ENCODE results near the gene DNAJC8. TPM values are rescaled to one million over a fixed set of nuclear protein-coding genes. Genes with fewer than 3 reads are reported as not detected.

Gene DNAJC8
- polyA plus RNA-seq, 3 donors, result 30.6 to 118 (median 113) TPM

DNA sequence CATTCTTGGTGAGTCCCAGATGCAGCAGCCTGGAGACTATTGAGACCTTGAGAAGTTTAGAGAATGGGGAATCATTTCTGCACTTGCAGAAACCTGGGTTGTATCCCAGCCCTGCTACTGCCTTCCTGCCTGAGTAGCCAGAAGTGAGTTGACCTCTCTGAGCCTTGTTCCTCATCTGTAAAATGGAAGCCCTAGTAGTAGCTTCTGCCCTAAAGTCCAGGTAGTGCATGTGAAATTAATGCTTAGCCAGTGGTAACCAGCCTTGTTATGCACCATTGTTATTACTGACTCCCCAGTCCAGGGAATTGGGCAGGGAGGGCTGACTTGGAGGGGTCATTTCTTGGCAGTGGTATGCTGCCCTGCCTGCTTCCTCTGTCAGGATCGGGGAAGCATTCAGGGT lies 32.1 kb upstream of the DNAJC8 start:
- intact Hi-C loops (cut with micrococcal nuclease), result no loop called here
- Mint-ChIP-seq H3K27ac (no peak overlapping the region), H3K9me3 (peaks cover 0 to 2% (median 0%) of the 10 kb centered on the region in 7 donors), H3K36me3 (peaks cover 10 to 12% of the 10 kb centered on the region in 2 donors), H3K4me1 (peaks cover 22% of the 10 kb centered on the region), H3K4me3 (no peak overlapping the region), H3K27me3 (ENCODE audit: low read depth in 3 of 3) (peaks cover 13 to 20% (median 14%) of the 10 kb centered on the region in 3 donors)
- Histone ChIP-seq H4K20me1 (ENCODE audit: insufficient read depth, low read length) (peaks cover 66% of the 10 kb centered on the region), H3K4me3 (replicated peaks in 1 of 3; ENCODE audit: low read depth in 2 of 3, low read length in 3 of 3) (no peak overlapping the region), H3K9ac (ENCODE audit: insufficient read depth, low read length, poor library complexity, severe bottlenecking) (no peak overlapping the region), H3K27ac (ENCODE audit: low read depth in 1 of 2, low read length in 2 of 2) (no peak overlapping the region), H3K27me3 (ENCODE audit: control insufficient read depth in 2 of 2, insufficient read depth in 2 of 2, low read length in 2 of 2) (peaks cover 2 to 14% of the 10 kb centered on the region in 2 donors), H2AFZ (ENCODE audit: insufficient read depth, low read depth, low read length, poor library complexity, severe bottlenecking) (no peak overlapping the region), H3K4me1 (ENCODE audit: control insufficient read depth in 1 of 2, insufficient read depth in 2 of 2, low read length in 2 of 2) (peaks cover 13% of the 10 kb centered on the region in 2 donors), H3K4me2 (replicated peaks; ENCODE audit: extremely low read depth, low read length, poor library complexity, severe bottlenecking) (no peak overlapping the region), H3K9me3 (replicated peaks in 1 of 2; ENCODE audit: control insufficient read depth in 1 of 2, insufficient read depth in 1 of 2, low read length in 2 of 2) (no peaks in the 10 kb centered on the region), H3K36me3 (replicated peaks in 1 of 2; ENCODE audit: control insufficient read depth in 1 of 2, insufficient read depth in 2 of 2, low read length in 2 of 2) (no peaks in the 10 kb centered on the region), H3K79me2 (ENCODE audit: insufficient read depth, low read length) (peaks cover 26% of the 10 kb centered on the region)
- DNase-seq, result no peak
- 100% methylated on average over 1 of the region's 1 CpG for WGBS (ENCODE audit: insufficient coverage)
- TF ChIP-seq, protein P1, sequence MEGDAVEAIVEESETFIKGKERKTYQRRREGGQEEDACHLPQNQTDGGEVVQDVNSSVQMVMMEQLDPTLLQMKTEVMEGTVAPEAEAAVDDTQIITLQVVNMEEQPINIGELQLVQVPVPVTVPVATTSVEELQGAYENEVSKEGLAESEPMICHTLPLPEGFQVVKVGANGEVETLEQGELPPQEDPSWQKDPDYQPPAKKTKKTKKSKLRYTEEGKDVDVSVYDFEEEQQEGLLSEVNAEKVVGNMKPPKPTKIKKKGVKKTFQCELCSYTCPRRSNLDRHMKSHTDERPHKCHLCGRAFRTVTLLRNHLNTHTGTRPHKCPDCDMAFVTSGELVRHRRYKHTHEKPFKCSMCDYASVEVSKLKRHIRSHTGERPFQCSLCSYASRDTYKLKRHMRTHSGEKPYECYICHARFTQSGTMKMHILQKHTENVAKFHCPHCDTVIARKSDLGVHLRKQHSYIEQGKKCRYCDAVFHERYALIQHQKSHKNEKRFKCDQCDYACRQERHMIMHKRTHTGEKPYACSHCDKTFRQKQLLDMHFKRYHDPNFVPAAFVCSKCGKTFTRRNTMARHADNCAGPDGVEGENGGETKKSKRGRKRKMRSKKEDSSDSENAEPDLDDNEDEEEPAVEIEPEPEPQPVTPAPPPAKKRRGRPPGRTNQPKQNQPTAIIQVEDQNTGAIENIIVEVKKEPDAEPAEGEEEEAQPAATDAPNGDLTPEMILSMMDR (IDR thresholded peaks at IDR 0.05), result no peak

DNA sequence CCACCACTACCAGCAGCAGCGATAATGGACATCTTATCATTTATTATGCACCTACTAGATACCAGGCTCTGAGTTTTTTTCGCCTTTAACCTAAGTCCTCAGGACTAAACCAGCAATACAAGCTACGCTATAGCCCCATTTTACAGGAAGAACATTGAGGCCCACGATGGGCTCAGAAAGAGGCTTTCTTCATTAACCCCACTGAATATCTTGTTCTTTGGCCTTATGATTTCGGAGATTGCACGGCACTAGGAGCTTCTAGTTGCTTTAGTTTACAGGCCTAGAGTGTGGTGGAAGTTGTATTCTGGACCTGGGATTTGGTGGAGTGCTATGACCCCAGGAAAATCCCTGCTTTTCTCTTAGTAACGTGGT lies 28.0 kb upstream of the DNAJC8 start:
- peaks cover 23 to 24% of the 10 kb centered on the region in 2 donors for H3K4me1 ChIP-seq (ENCODE audit: control insufficient read depth in 1 of 2, insufficient read depth in 2 of 2, low read length in 2 of 2)
- H3K4me2 ChIP-seq (replicated peaks; ENCODE audit: extremely low read depth, low read length, poor library complexity, severe bottlenecking), result peak overlapping the region; percentile 90
- H3K4me1 Mint-ChIP-seq, result peaks cover 26% of the 10 kb centered on the region
- peaks cover 36% of the 10 kb centered on the region for H4K20me1 ChIP-seq (ENCODE audit: insufficient read depth, low read length)
- no peaks in the 10 kb centered on the region for H3K9me3 ChIP-seq (replicated peaks in 1 of 2; ENCODE audit: control insufficient read depth in 1 of 2, insufficient read depth in 1 of 2, low read length in 2 of 2)
- peaks cover 5 to 12% of the 10 kb centered on the region in 2 donors for H3K36me3 Mint-ChIP-seq
- peak overlapping the region in 2 of 3 experiments; percentile 84 to 96 for H3K4me3 ChIP-seq (replicated peaks in 1 of 3; ENCODE audit: low read depth in 2 of 3, low read length in 3 of 3)
- H3K79me2 ChIP-seq (ENCODE audit: insufficient read depth, low read length), result peaks cover 30% of the 10 kb centered on the region
- no peak overlapping the region for H3K9ac ChIP-seq (ENCODE audit: insufficient read depth, low read length, poor library complexity, severe bottlenecking)
- peaks cover 0 to 3% (median 0%) of the 10 kb centered on the region in 7 donors for H3K9me3 Mint-ChIP-seq
- peaks cover 13 to 22% (median 13%) of the 10 kb centered on the region in 3 donors for H3K27me3 Mint-ChIP-seq (ENCODE audit: low read depth in 3 of 3)
- TF ChIP-seq, protein P1 (IDR thresholded peaks at IDR 0.05), result no peak
- WGBS (ENCODE audit: insufficient coverage), result 85% methylated on average over 5 of the region's 7 CpGs
- H3K27ac ChIP-seq (ENCODE audit: low read depth in 1 of 2, low read length in 2 of 2), result no peak overlapping the region
- no peak overlapping the region for H2AFZ ChIP-seq (ENCODE audit: insufficient read depth, low read depth, low read length, poor library complexity, severe bottlenecking)
- H3K36me3 ChIP-seq (replicated peaks in 1 of 2; ENCODE audit: control insufficient read depth in 1 of 2, insufficient read depth in 2 of 2, low read length in 2 of 2), result no peaks in the 10 kb centered on the region
- H3K4me3 Mint-ChIP-seq, result peak overlapping the region; percentile 66 to 80
- intact Hi-C loops (cut with micrococcal nuclease), result loop anchor here in 1 of 2 donors (2.0 kb wide), 1 partner anchor 14 kb away; no protein-coding TSS in a partner anchor
- DNase-seq, result no peak
- H3K27ac Mint-ChIP-seq, result no peak overlapping the region
- peaks cover 2 to 14% of the 10 kb centered on the region in 2 donors for H3K27me3 ChIP-seq (ENCODE audit: control insufficient read depth in 2 of 2, insufficient read depth in 2 of 2, low read length in 2 of 2)
